ES-I3 (cell line): ENCODE measurements around the gene XRN2.

Experiments used
- H3K36me3 ChIP-seq: 2 replicates; pipeline ENCODE4 v1.6.1; 2013; ENCODE audit warnings: mild to moderate bottlenecking, low read length, control low read depth, moderate library complexity; ENCODE audit not compliant: insufficient read depth
- H3K4me1 ChIP-seq: 2 replicates; pipeline ENCODE4 v1.6.1; 2013; ENCODE audit warnings: mild to moderate bottlenecking, control low read depth, low read length; ENCODE audit not compliant: insufficient read depth
- H3K9ac ChIP-seq: 2 replicates; pipeline ENCODE4 v1.6.1; 2013; ENCODE audit warnings: low read depth, mild to moderate bottlenecking, low read length, moderate library complexity
- H3K9me3 ChIP-seq: 2 replicates; pipeline ENCODE4 v1.6.1; 2013; ENCODE audit warnings: mild to moderate bottlenecking, low read length, moderate library complexity; ENCODE audit not compliant: control insufficient read depth, insufficient read depth

The XRN2 gene

DNA sequence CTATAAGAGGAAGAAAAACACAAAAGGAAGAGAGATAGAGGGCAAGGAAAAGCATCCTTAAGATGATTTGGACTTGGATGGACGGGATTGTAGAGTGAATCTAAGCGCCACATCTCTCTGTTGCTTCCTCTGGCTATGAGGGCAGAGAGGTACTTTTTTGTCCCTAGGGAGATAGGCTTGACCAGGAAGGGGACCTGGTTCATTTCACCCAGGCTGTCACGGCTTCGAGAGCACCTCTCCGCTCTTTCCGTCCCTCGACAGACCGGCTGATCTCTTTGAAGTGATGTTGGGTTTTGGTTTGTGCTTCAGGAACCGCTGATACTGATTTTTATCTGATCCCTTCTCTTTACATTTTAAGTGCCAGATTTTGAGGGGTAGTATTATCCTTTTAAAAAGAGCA is 74.6 kb downstream of the XRN2 start:
- H3K36me3 ChIP-seq = peaks cover 11% of the 10 kb centered on the region; the same call in 1 of the 2 replicates
- H3K9ac ChIP-seq = no peak overlapping the region
- H3K9me3 ChIP-seq = no peaks in the 10 kb centered on the region
- H3K4me1 ChIP-seq = peaks cover 4% of the 10 kb centered on the region; the same call in 1 of the 2 replicates

DNA sequence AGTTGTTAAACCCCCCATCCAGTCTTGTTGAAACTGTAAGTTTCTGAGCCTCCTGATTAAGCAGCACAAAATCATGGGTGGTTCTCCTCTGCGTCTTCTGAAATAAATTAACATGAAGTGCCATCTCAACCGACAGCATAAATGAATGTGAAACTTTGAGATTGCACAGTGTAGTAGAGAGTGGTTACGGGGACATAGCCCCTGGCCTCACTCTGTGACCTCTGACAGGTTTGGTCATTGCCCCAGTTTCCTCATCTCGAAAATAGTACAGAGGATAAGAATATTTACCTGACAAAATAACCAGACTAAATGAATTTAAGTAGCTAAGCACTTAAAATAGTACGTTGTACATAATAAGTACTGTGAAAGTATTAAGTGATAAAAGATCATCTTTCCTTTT is 75.1 kb downstream of the XRN2 start:
- H3K36me3 ChIP-seq = peaks cover 10% of the 10 kb centered on the region
- H3K4me1 ChIP-seq = peaks cover 4% of the 10 kb centered on the region; the same call in 1 of the 2 replicates
- H3K9me3 ChIP-seq = no peaks in the 10 kb centered on the region
- H3K9ac ChIP-seq = no peak overlapping the region

DNA sequence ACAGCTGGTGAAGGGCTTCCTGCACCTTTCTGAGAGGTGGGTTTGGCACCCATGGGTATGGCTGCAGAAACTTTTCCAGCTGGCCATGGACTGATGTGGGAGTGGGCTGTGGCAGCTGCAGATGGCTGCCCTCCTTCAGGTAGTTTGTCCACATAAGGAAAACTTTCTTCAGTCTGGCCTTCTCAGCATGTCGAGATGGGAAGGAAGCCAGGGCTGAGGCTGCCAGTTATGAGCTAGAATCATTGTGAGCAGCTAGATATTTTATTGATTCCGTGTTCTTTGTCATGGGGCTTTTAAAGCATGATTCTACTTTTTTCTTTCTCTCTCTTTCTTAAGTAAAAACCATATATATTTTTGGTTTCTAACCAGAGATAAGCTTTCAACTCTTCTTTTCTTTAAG is 77.6 kb downstream of the XRN2 start:
- Histone ChIP-seq H3K9me3 (no peaks in the 10 kb centered on the region), H3K36me3 (peaks cover 11% of the 10 kb centered on the region), H3K9ac (no peak overlapping the region), H3K4me1 (no peaks in the 10 kb centered on the region)

DNA sequence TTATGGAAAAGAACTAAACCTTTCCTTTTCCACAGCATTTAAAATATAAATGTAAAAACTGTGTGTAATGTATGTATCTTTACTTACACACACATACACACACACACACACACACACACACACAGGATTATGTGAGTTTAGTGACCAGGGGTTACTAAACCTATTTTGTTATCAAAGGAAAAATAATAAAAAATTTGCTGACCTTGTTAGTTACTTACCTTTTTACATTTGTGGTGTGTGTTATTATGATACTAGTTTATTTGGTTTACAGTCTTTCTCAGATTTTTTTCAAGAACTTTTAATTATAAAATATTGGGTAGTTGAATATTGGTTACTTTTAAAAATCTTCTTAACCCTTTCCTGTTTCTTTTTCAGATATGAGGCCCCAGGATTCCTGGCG is 78.5 kb downstream of the XRN2 start:
- Histone ChIP-seq H3K9me3 (no peaks in the 10 kb centered on the region), H3K36me3 (peaks cover 17% of the 10 kb centered on the region), H3K9ac (no peak overlapping the region), H3K4me1 (no peaks in the 10 kb centered on the region)

DNA sequence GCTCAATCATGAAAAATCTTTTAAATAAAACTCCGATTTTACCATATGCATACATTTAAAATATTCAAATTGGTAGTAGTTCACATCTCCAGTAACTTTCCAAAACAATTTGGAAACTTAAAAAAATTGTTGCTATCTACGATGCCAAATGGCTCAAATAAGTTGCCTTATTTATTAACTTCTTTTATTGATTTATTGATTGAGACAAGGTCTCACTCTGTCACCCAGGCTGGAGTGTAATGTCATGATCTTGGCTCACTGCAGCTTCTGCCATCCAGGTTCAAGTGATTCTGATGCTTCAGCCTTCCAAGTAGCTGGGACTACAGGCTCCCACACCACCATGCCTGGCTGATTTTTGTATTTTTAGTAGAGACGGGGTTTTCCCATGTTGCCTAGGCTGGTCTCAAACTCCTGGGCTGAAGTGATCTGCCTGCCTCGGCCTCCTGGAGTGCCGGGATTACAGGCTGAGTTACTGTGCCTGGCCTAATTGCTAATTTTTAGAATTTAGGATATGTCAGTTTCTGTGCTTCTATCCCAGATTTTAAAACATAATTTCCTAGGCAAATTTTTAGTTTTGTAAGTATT is 81.3 kb downstream of the XRN2 start:
- H3K36me3 ChIP-seq = peaks cover 19% of the 10 kb centered on the region

DNA sequence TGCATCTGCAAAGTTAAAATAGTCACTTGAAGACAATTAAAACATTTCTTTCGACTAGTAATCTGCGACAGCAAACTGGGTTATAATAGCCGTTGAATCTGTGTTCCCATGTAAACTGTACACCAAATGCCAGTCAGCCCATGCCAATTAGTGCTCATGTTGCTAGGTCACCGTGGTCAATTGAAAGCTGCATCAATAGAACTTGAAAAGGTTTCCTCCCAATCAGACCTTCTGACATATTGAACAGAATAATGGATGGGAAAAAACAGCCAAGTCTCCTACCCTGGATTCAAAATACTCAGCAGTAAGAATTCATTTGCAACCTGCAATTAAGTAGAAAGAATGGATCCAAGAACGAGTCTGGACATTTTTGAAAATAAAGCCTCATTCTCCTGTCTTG is 83.0 kb downstream of the XRN2 start:
- H3K9ac ChIP-seq = no peak overlapping the region
- H3K9me3 ChIP-seq = no peaks in the 10 kb centered on the region
- peaks cover 19% of the 10 kb centered on the region for H3K36me3 ChIP-seq
- no peaks in the 10 kb centered on the region for H3K4me1 ChIP-seq

More for the DNA sequence above, 81.3 kb downstream of the XRN2 start:
- H3K9ac ChIP-seq = no peak overlapping the region
- no peaks in the 10 kb centered on the region for H3K9me3 ChIP-seq
- no peaks in the 10 kb centered on the region for H3K4me1 ChIP-seq

DNA sequence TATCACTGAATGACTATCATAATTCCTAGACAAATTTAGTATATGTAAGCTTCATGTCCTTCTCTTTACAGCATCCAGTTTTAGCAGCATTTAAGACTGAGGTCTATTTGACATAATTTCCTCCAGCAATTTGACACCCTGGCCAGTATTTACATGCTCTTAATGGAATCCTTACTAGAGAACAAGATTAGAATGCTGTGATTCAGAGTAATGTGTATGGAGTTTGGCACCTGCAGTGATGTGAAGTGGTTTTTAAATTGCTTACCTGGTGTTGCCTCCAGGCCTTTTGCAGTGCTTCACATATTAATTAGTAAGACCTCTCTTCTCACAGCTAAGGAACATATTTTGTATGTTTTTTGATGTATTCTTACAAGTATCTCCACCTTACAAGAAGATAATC is 84.4 kb downstream of the XRN2 start:
- Histone ChIP-seq H3K36me3 (peaks cover 14% of the 10 kb centered on the region), H3K9ac (no peak overlapping the region), H3K4me1 (peaks cover 4% of the 10 kb centered on the region; the same call in 1 of the 2 replicates), H3K9me3 (no peaks in the 10 kb centered on the region)

DNA sequence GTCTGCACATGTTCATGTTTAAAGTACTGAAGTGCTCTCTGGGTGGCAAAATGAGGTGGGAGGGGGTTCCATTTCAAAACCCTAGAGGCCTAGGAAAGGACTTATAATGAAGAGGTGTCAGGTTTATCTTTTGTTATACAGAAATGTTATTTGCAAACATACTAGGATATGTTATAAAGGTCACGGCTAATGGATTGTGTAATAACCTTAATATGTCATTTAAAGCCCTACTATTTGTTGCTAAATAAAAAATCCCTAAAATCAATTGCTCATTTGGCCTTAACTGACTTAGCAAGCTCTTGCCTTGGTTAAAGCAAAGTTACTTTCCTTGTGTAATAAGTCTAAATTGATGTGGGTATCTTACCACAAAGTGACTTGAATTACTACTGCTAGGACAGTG is 85.4 kb downstream of the XRN2 start:
- Histone ChIP-seq H3K4me1 (peaks cover 4% of the 10 kb centered on the region; the same call in 1 of the 2 replicates), H3K36me3 (peaks cover 9% of the 10 kb centered on the region), H3K9ac (no peak overlapping the region), H3K9me3 (no peaks in the 10 kb centered on the region)

DNA sequence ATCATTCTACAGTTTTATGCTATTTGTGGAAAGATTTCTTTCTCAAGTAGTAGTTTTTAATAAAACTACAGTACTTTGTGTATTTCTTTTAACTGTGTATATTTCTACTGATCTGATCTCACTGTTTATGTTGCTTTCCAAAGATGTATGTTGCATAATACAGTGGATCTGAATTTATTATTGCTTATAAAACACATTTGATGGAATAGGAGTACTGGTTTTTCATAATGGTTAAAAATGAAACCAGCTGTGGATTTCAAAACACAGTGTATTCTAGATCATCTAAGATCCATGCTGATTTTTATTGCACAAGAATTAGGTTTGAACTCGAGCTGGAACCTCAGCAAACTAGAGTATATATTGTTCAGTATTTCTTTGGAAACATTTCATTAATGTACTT is 86.2 kb downstream of the XRN2 start:
- no peak overlapping the region for H3K9ac ChIP-seq
- H3K36me3 ChIP-seq = peaks cover 8% of the 10 kb centered on the region
- H3K4me1 ChIP-seq = peaks cover 4% of the 10 kb centered on the region; the same call in 1 of the 2 replicates
- H3K9me3 ChIP-seq = no peaks in the 10 kb centered on the region

DNA sequence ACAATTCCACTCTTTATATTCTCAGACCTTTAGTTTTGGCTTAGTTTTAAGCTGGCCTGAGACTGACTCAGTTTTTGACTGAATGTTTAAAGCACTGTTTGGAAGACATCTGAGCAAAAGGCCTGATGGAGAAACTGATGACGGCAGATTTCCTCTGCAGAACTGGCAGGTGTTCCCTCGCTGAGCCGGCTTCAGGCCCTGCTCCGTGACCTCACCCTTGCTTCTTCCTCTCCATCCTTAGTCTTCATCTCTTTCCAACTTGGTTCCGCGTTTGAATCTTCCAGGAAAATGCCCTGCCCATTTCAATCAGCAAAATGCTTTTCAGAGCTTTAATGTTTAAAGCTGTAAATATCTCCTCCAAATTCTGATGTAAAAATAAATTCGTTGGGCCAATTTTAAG is 87.6 kb downstream of the XRN2 start:
- H3K4me1 ChIP-seq = peaks cover 4% of the 10 kb centered on the region; the same call in 1 of the 2 replicates
- no peak overlapping the region for H3K9ac ChIP-seq
- H3K36me3 ChIP-seq = peaks cover 8% of the 10 kb centered on the region
- H3K9me3 ChIP-seq = no peaks in the 10 kb centered on the region

DNA sequence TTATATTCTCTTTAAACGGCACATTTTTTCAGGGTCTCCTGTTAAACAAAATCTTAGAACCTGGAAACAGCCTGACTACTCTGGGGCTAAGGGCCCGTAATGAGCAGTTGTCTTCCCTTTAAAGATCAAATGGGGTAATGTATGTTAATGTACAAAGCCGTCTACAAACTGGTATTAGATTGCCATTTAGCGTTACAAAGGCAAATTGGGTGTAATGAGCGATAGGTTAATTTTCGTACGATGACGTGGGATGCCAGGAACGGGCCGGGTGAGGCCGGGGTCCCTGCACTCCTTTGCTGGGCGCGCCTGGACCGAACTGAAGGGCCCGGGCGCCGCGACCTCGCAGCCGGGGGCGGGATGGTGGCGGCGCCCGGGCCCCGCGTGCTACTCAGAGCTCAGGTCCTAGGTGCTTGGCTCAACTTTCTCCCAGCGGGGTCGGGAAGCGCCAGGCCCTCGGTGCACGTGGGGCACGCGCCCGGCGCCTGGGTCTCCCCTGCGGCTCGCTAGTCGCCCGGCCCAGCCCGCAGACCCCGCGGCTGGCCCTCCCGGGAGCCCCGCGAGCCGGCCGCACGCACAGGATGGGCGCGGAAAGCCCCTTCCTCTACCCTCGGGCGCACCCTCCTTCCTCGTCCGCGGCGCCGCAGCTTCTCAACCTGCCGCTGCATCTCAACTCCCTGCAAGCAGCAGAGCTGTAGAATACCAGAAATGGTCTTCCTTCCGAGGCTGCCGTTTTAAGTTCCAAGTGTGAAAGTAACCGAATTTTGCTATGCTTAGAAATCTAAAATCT is 88.2 kb downstream of the XRN2 start:
- Histone ChIP-seq H3K9ac (peak overlapping the region; percentile 46; the same call in 1 of the 2 replicates), H3K9me3 (no peaks in the 10 kb centered on the region), H3K4me1 (peaks cover 4% of the 10 kb centered on the region; the same call in 1 of the 2 replicates), H3K36me3 (peaks cover 4% of the 10 kb centered on the region)

DNA sequence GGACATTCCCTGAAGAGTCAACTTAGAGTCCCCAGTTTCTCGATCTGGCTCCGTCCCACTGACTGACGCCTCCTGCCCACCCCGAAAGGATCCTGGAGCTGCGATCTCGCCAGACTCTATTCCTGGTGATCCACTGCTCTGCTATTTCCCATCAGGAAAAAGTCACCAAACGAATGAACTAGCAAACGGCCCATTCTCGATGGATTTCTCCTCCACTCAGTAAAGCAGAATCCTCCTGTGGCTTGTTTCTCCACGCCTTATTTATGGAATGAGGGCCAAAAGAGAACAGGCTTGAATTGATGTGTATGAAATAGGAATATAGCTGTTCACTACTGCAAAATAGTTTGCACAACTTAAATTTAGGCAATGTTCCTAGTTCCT is 88.8 kb downstream of the XRN2 start:
- peak overlapping the region; percentile 46; the same call in 1 of the 2 replicates for H3K9ac ChIP-seq
- H3K36me3 ChIP-seq = no peaks in the 10 kb centered on the region; the same call in none of the 2 replicates
- no peaks in the 10 kb centered on the region for H3K9me3 ChIP-seq

DNA sequence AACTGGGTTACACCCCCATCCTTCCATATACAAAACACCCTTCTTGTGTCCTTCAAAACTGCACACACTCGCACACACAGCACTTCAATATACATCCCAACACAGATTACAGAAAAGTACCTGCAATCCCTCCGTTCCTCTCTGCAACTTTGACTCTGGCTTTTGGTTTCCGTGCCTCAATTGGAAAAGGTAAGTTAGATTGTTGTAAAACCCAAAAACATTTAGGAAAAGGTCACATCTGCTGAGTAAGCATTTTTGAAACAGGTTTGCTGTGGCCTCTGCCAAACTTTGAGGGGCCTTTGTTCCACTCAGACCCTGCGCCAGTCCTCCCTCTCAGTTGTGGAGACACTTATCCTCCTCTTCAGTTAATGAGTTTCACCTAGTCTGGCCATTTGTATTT is 90.0 kb downstream of the XRN2 start:
- H3K9ac ChIP-seq = no peak overlapping the region
- no peaks in the 10 kb centered on the region for H3K36me3 ChIP-seq
- H3K9me3 ChIP-seq = no peaks in the 10 kb centered on the region
- H3K4me1 ChIP-seq = peaks cover 4% of the 10 kb centered on the region; the same call in 1 of the 2 replicates

More for the DNA sequence above, 88.8 kb downstream of the XRN2 start:
- H3K4me1 ChIP-seq = peaks cover 4% of the 10 kb centered on the region; the same call in 1 of the 2 replicates

DNA sequence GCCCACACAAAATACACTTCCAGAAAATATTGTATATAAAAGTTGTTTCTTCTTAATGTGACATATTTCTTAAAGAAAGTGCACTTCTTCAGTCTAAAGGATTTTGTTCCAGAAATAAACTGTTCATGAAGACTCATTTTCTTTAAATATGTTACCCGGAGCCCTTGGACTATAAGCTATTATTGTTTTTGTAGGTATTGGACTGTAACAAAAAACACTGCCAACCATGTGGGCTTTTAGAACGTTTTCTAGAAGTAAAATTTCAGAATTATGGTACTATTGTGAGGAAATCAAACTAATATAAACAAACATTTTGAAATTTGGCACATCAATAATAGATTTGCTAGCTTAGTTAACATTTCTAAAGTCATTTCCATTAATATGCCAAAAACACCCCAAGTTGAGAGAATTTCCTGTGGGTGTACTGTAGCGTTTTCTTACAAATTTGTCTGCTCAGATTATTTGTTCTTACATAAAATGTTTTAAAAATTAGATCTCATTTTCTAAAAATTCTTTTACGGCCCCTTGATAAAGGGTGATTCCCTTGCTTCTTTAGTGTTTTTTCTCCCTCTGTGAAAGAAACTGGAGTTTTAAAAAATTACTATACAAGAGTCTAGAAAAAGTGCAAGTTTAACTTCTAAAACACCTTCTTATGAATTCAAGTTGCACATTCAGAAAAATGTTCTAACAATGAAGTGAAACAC is 90.8 kb downstream of the XRN2 start:
- Histone ChIP-seq H3K9ac (no peak overlapping the region), H3K4me1 (peaks cover 4% of the 10 kb centered on the region; the same call in 1 of the 2 replicates), H3K9me3 (no peaks in the 10 kb centered on the region), H3K36me3 (no peaks in the 10 kb centered on the region)
